Measurements from ENCODE around the gene PTTG1IP. TPM values are rescaled to one million over a fixed set of nuclear protein-coding genes. Genes with fewer than 3 reads are reported as not detected.

Gene PTTG1IP
- total RNA-seq, 6 experiments from 2014 or later, result 54.3 to 195 (median 140) TPM

DNA sequence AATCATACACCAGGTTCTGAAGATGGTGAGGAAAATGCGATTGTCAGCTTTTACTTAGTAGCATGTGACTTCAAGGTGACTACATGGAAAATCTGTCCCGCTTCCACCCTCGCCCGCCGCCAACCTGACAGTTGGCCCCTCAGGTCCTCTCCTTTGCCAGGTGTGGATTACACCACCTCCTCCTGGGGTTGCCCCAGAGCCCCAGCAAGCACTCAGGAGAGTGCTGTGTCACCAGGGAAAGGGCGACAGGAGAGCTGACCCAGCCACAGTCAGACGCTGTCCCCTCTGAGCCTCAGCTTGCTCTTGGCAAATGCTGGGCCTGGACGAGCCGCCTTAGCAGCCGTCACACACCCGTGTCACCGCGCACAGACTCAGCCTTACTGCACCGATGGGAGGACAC lies 17.9 kb downstream of the PTTG1IP start:
- H3K27me3 ChIP-seq, result no peaks in the 10 kb centered on the region
- no peak overlapping the region for H3K27ac ChIP-seq
- no peaks in the 10 kb centered on the region for H3K9me3 ChIP-seq
- no peak for ATAC-seq
- peaks cover 0 to 65% (median 34%) of the 10 kb centered on the region in 4 donors for H3K36me3 ChIP-seq
- DNase-seq, result peak in 1 of 3 donors; percentile 39
- 71% methylated on average over 7 of the region's 14 CpGs for WGBS (ENCODE audit: insufficient coverage, low coverage, low lambda C conversion rate, missing lambda C conversion rate)
- peaks cover 0 to 7% (median 0%) of the 10 kb centered on the region in 4 donors for H3K4me1 ChIP-seq
- intact Hi-C loops (cut with DNase I), result no loop called here
- TF ChIP-seq, protein P1, sequence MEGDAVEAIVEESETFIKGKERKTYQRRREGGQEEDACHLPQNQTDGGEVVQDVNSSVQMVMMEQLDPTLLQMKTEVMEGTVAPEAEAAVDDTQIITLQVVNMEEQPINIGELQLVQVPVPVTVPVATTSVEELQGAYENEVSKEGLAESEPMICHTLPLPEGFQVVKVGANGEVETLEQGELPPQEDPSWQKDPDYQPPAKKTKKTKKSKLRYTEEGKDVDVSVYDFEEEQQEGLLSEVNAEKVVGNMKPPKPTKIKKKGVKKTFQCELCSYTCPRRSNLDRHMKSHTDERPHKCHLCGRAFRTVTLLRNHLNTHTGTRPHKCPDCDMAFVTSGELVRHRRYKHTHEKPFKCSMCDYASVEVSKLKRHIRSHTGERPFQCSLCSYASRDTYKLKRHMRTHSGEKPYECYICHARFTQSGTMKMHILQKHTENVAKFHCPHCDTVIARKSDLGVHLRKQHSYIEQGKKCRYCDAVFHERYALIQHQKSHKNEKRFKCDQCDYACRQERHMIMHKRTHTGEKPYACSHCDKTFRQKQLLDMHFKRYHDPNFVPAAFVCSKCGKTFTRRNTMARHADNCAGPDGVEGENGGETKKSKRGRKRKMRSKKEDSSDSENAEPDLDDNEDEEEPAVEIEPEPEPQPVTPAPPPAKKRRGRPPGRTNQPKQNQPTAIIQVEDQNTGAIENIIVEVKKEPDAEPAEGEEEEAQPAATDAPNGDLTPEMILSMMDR (IDR thresholded peaks at IDR 0.05), result no peak
- no peak for TF ChIP-seq POLR2A (IDR thresholded peaks at IDR 0.05)
- H3K4me3 ChIP-seq, result no peak overlapping the region

DNA sequence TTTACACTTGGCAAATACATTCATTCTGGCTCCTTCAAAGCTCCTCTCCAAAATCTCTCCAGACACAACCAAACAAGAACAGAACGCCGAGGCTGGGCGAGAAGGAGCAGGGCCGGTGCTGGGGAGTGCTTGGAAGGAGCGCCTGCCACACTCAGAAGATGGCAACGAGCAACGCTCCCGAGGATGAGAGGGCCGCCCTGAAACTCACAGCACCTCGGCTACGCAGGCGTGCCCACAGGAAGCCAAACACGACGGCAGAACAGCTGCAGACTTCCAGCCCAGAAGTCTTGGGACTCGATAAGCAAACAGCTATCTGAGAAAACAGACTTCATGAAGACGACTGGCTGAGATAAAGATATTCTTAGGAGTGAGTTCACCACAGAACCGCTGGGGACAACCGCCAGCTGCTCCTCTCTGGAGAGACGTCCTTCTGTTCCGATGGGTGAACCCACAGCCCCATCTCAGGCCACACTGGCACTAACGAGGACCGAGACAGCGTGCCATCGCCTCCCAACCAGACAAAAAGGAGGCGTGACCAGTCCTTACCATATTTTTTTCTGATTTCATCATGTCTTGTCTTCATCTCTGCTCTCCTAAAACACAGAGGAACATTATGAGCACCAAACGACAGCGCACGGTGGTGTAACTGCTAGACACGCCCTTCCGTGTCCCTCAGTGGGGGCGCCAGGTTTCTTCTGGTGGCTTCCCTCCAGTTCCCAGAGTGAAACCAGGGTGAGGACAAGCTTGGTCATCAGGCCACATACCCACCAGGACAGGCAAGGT lies 18.6 kb downstream of the PTTG1IP start:
- intact Hi-C loops (cut with DNase I), result no loop called here
- DNase-seq (peak in 1 of 3 donors; percentile 50), ATAC-seq (peak in 1 of 4 donors; percentile 8)
- no peak overlapping the region for H3K27ac ChIP-seq
- no peak for TF ChIP-seq POLR2A (IDR thresholded peaks at IDR 0.05)
- TF ChIP-seq, protein P1 (IDR thresholded peaks at IDR 0.05), result no peak
- 72% methylated on average over 19 of the region's 31 CpGs for WGBS (ENCODE audit: insufficient coverage, low coverage, low lambda C conversion rate, missing lambda C conversion rate)
- H3K4me3 ChIP-seq, result no peak overlapping the region
- peaks cover 0 to 66% (median 37%) of the 10 kb centered on the region in 4 donors for H3K36me3 ChIP-seq
- H3K9me3 ChIP-seq, result no peaks in the 10 kb centered on the region
- peaks cover 0 to 7% (median 0%) of the 10 kb centered on the region in 4 donors for H3K4me1 ChIP-seq
- no peaks in the 10 kb centered on the region for H3K27me3 ChIP-seq

DNA sequence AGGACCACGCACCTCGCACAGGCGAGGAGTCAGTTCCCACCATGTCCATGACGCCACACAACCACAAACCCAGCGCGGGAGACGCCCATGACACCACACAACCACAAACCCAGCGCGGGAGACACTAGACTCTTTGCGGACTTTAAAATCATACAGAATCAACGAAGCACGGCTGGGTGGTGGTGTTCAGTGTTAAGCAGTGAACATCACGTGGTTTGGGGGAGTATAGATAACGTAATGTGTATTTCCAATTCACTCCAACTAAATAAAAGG lies 19.2 kb downstream of the PTTG1IP start:
- intact Hi-C loops (cut with DNase I), result no loop called here
- H3K36me3 ChIP-seq, result peaks cover 0 to 66% (median 38%) of the 10 kb centered on the region in 4 donors
- ATAC-seq, result no peak
- H3K27ac ChIP-seq, result no peak overlapping the region
- H3K4me3 ChIP-seq, result no peak overlapping the region
- no peaks in the 10 kb centered on the region for H3K27me3 ChIP-seq
- TF ChIP-seq POLR2A (IDR thresholded peaks at IDR 0.05), result no peak
- TF ChIP-seq, protein P1 (IDR thresholded peaks at IDR 0.05), result no peak
- H3K4me1 ChIP-seq, result peaks cover 0 to 7% (median 0%) of the 10 kb centered on the region in 4 donors
- H3K9me3 ChIP-seq, result no peaks in the 10 kb centered on the region
- peak in 1 of 3 donors; percentile 37 for DNase-seq
- 90% methylated on average over 6 of the region's 14 CpGs for WGBS (ENCODE audit: insufficient coverage, low coverage, low lambda C conversion rate, missing lambda C conversion rate)

DNA sequence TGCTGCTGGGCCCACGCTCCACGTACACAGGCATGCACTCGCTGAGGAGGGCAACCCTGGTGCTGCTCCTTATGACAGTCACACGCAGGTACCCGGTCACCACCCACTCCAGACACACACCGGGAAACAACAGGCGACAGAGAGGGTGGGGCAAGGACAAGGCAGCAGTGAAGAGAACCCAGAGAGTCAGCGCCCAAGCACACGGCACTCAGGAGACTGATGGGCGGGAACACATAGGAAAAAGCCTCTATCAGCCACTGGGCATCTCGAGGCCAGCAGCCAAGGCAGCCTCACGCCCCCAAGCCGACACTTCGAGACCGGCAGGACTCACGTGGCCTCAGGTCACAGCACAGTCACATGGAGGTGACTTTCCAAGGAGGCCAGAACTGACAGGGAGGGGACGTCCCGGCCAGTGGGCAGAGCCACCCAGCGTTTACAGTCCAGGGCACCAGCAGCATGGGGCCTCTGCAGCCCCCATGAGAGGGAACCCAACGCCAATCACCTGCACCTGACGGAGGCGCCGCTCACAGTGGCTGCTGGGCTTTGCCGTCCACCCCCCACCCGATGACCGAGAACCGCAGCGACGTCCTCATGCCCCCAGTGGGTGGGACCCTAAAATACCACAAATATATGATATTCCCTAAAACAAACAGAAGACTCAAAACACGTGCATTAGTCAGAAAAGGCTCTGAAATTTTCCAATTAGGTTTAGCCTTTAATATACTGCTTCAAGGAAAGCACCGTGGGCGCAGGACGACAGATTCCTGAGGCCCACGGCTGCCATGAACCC lies 19.7 kb downstream of the PTTG1IP start:
- Histone ChIP-seq H3K27me3 (no peaks in the 10 kb centered on the region), H3K27ac (no peak overlapping the region), H3K4me3 (no peak overlapping the region), H3K9me3 (no peaks in the 10 kb centered on the region), H3K36me3 (peaks cover 0 to 64% (median 36%) of the 10 kb centered on the region in 4 donors), H3K4me1 (peaks cover 0 to 7% (median 0%) of the 10 kb centered on the region in 4 donors)
- WGBS (ENCODE audit: insufficient coverage, low coverage, low lambda C conversion rate, missing lambda C conversion rate), result 85% methylated on average over 10 of the region's 34 CpGs
- DNase-seq (no peak), ATAC-seq (no peak)
- TF ChIP-seq, protein P1 (IDR thresholded peaks at IDR 0.05), result no peak
- no peak for TF ChIP-seq POLR2A (IDR thresholded peaks at IDR 0.05)
- intact Hi-C loops (cut with DNase I), result no loop called here
